DOHH2 (cell line): ENCODE data around the gene CNTLN.

Experiments used
- H3F3A ChIP-seq: fragments of 200-600 bp; sonication (generic), shearing (Covaris generic); 2 replicates; pipeline ENCODE4 v1.6.0; 2016; ENCODE audit warnings: antibody characterized with exemption, mild to moderate bottlenecking; ENCODE audit not compliant: control insufficient read depth, insufficient read depth
- H3K27ac ChIP-seq: fragments of 200-600 bp; sonication (generic); 2 replicates; pipeline ENCODE4 v1.5.1; 2014; ENCODE audit warnings: low read depth, mild to moderate bottlenecking, low read length, moderate library complexity
- H3K27me3 ChIP-seq: fragments of 200-600 bp; sonication (generic); 2 replicates; pipeline ENCODE4 v1.6.1; 2014; ENCODE audit warnings: mild to moderate bottlenecking, low read length, mixed read lengths; ENCODE audit not compliant: control insufficient read depth
- H3K36me3 ChIP-seq: fragments of 200-600 bp; sonication (generic); 2 replicates; pipeline ENCODE4 v1.6.1; 2014; ENCODE audit warnings: mild to moderate bottlenecking, low read length, moderate library complexity, mixed read lengths; ENCODE audit not compliant: control insufficient read depth
- H3K4me1 ChIP-seq: fragments of 200-600 bp; sonication (generic); 2 replicates; pipeline ENCODE4 v1.6.1; 2014; ENCODE audit warnings: mild to moderate bottlenecking, low read length, mixed read lengths; ENCODE audit not compliant: control insufficient read depth
- H3K4me2 ChIP-seq: fragments of 200-600 bp; sonication (generic); 2 replicates; pipeline ENCODE4 v1.6.0; 2014; ENCODE audit warnings: mild to moderate bottlenecking, low read length, moderate library complexity
- H3K4me3 ChIP-seq: fragments of 200-600 bp; sonication (generic); 2 replicates; pipeline ENCODE4 v1.5.1; 2014; ENCODE audit warnings: mild to moderate bottlenecking, low read length, mixed read lengths
- H3K79me2 ChIP-seq: fragments of 200-600 bp; sonication (generic); 2 replicates; pipeline ENCODE4 v1.6.1; 2014; ENCODE audit warnings: mild to moderate bottlenecking, low read length, mixed read lengths; ENCODE audit not compliant: control insufficient read depth
- H3K9me2 ChIP-seq: fragments of 200-600 bp; sonication (generic); replicated peaks from 2 replicates; pipeline ENCODE4 v1.6.1; 2014; ENCODE audit warnings: mild to moderate bottlenecking, low read length, mixed read lengths; ENCODE audit not compliant: control insufficient read depth
- H3K9me3 ChIP-seq: fragments of 200-600 bp; sonication (generic); 2 replicates; pipeline ENCODE4 v1.6.1; 2014; ENCODE audit warnings: antibody characterized with exemption, low read length, mixed read lengths; ENCODE audit not compliant: control insufficient read depth, insufficient read depth
- H4K20me1 ChIP-seq: fragments of 200-600 bp; sonication (generic); 2 replicates; pipeline ENCODE4 v1.6.0; 2014; ENCODE audit warnings: low read depth, mild to moderate bottlenecking, antibody characterized with exemption, low read length, moderate library complexity; ENCODE audit not compliant: control insufficient read depth, insufficient read depth
- EZH2phosphoT487 ChIP-seq: fragments of 200-600 bp; sonication (generic); IDR thresholded peaks from 2 replicates; pipeline ENCODE4 v1.6.1; 2017; ENCODE audit warnings: borderline replicate concordance, mild to moderate bottlenecking, antibody characterized with exemption, low read length, moderate library complexity, mixed read lengths
- TF ChIP-seq, protein P1 (sequence below): fragments of 200-600 bp; sonication (generic); IDR thresholded peaks from one replicate; pipeline ENCODE4 v1.5.1; 2014; ENCODE audit warnings: antibody characterized with exemption, mild to moderate bottlenecking, low read depth, low read length; ENCODE audit not compliant: poor library complexity, severe bottlenecking

The CNTLN gene

DNA sequence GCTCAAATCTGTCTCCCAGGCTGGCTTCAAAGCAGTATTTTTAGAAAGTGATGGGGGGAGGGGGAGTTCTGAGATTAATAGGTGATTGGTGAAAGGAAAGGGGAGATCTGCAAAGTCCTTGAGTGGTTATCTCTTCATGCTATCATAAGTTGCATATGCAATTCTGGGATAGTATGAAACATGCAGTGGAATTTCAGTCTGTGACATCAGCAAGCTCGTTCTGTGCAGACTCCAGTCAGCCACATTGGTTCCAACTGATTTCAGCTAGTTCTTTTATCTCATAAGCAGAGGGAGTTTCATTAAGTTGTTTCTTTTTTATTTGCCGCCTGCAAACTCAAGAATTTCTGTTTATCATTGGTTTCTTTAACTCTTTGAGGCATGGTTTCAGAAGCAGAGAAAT is 263.5 kb downstream of the CNTLN start:
- H3K4me2 ChIP-seq = no peak overlapping the region
- no peaks in the 10 kb centered on the region for H3K9me3 ChIP-seq
- no peaks in the 10 kb centered on the region for H3K79me2 ChIP-seq
- H4K20me1 ChIP-seq = no peaks in the 10 kb centered on the region
- no peaks in the 10 kb centered on the region for H3K4me1 ChIP-seq
- no peaks in the 10 kb centered on the region for H3K27me3 ChIP-seq
- H3K27ac ChIP-seq = no peak overlapping the region
- no peaks in the 10 kb centered on the region for H3F3A ChIP-seq
- TF ChIP-seq EZH2phosphoT487 = no peak
- TF ChIP-seq, protein P1, sequence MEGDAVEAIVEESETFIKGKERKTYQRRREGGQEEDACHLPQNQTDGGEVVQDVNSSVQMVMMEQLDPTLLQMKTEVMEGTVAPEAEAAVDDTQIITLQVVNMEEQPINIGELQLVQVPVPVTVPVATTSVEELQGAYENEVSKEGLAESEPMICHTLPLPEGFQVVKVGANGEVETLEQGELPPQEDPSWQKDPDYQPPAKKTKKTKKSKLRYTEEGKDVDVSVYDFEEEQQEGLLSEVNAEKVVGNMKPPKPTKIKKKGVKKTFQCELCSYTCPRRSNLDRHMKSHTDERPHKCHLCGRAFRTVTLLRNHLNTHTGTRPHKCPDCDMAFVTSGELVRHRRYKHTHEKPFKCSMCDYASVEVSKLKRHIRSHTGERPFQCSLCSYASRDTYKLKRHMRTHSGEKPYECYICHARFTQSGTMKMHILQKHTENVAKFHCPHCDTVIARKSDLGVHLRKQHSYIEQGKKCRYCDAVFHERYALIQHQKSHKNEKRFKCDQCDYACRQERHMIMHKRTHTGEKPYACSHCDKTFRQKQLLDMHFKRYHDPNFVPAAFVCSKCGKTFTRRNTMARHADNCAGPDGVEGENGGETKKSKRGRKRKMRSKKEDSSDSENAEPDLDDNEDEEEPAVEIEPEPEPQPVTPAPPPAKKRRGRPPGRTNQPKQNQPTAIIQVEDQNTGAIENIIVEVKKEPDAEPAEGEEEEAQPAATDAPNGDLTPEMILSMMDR = no peak
- H3K4me3 ChIP-seq = no peak overlapping the region
- H3K36me3 ChIP-seq = no peaks in the 10 kb centered on the region
- no peaks in the 10 kb centered on the region for H3K9me2 ChIP-seq

DNA sequence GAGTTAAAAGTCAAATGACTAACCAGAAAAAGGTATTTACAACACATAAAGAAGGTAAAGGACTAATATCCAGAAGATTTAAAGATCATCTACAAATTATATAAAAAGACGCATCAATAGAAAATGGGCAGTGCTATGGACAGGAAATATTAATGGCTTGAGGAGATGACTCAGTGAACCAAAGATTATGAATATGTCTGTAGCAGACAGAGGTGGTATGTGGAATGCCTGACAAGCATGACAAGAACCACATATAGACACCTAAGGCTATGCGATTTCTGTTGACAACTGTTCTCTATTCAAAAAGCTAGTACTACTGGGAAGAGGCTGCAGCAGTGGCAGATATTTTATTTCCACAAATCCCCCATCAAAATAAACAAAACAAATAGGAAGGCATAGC is 267.0 kb downstream of the CNTLN start:
- Histone ChIP-seq H3K27ac (no peak overlapping the region), H3K27me3 (no peaks in the 10 kb centered on the region), H3K9me3 (no peaks in the 10 kb centered on the region), H3K9me2 (no peaks in the 10 kb centered on the region), H4K20me1 (no peaks in the 10 kb centered on the region), H3K4me1 (no peaks in the 10 kb centered on the region), H3K4me3 (no peak overlapping the region), H3K79me2 (no peaks in the 10 kb centered on the region), H3F3A (no peaks in the 10 kb centered on the region), H3K4me2 (no peak overlapping the region), H3K36me3 (no peaks in the 10 kb centered on the region)
- TF ChIP-seq, protein P1 = no peak
- no peak for TF ChIP-seq EZH2phosphoT487

DNA sequence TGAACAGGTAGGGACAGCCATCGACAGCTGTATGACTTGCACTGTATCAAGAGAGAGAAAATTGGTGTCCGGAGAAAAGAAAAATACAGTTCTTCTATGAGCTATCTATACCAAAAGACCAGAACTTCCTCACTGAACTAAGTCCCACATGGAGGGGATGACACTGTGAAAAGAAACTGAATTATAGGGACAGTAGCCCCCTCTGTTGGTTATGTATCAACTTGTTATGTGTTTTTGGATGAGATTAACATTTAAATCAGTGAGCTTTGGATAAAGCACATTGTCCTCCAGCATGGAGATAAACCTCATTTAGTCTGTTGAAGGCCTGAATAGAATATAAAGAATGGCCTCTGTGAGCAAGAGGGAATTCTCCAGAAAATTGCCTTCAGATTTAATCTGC is 267.5 kb downstream of the CNTLN start:
- Histone ChIP-seq H3K4me2 (no peak overlapping the region), H3K4me3 (no peak overlapping the region), H3K4me1 (no peaks in the 10 kb centered on the region)

More for the DNA sequence above, 267.5 kb downstream of the CNTLN start:
- Histone ChIP-seq H3K9me3 (no peaks in the 10 kb centered on the region), H3K27ac (no peak overlapping the region), H3K9me2 (no peaks in the 10 kb centered on the region), H4K20me1 (no peaks in the 10 kb centered on the region), H3K79me2 (no peaks in the 10 kb centered on the region), H3F3A (no peaks in the 10 kb centered on the region), H3K27me3 (no peaks in the 10 kb centered on the region), H3K36me3 (no peaks in the 10 kb centered on the region)
- no peak for TF ChIP-seq EZH2phosphoT487
- TF ChIP-seq, protein P1 = no peak
